Measurements from ENCODE around the gene SLPI. TPM values are rescaled to one million over a fixed set of nuclear protein-coding genes. Genes with fewer than 3 reads are reported as not detected.

The SLPI gene
- polyA plus RNA-seq, 4 donors, result 0.29 to 12.5 (median 0.42) TPM

DNA sequence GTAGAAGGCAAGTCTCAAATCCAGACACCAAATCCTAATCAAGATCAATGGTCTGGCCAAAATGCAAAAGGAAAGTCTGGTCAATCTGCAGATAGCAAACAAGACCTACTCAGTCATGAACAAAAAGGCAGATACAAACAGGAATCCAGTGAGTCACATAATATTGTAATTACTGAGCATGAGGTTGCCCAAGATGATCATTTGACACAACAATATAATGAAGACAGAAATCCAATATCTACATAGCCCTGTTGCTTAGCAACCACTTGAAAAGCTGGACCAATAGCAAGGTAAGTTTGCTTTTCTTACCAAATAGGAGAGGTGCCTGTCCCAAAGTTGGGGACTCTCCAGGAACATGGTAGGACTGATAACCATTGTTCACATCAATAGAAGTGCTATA is 31.2 kb downstream of the SLPI start:
- no peak for DNase-seq (ENCODE audit: low read depth in 4 of 4, low spot score in 3 of 4)

- DNase-seq (ENCODE audit: low read depth in 4 of 4, low spot score in 3 of 4), result no peak
Measured at GRCh38 chr20:45221076-45221475, 33.3 kb downstream of the SLPI start, which contains the start of gene SEMG2. SEMG2 (plus strand) TSS chr20:45221373; CDS start chr20:45221390, 17 bp downstream.

DNA sequence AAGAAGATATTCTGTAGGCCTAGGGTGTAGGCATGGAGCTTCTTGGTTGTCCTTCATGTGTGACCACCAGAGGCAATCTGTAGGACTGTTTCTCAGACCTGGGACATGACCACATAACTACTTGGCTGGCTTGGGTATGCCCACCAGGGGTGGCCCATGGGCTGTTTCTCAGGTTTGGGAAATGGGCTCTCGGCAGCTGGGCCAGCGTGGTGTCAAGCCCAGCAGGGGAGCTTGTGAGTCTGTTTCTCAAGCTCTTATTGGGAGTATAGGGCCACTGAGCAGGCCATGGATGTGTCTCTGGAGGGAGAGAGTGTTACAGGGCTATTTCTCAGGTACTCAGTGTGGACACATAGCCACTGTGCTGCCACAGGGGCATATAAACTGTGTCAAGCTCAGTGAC is 35.7 kb downstream of the SLPI start:
- DNase-seq (ENCODE audit: low read depth in 4 of 4, low spot score in 3 of 4), result no peak

DNA sequence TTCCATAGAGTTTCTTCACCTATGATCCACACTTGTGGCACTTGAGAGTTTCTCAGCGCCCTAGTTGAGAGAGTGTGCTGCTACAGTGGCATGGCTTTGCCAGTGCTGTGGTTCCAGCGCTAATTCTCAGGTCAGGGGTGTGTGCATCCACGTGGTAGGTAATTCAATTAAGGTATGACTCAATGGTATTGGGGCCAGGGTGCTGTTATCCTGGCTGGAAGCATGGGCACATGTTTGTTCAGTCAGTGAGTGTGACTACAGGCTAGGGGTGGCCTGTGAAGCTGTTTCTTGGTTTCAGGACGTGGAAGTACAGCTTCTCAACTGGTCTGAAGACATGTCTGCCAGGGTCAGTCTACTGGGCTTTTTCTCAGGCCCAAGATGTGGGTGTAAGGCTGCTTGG is 36.2 kb downstream of the SLPI start:
- no peak for DNase-seq (ENCODE audit: low read depth in 4 of 4, low spot score in 3 of 4)

- no peak for DNase-seq (ENCODE audit: low read depth in 4 of 4, low spot score in 3 of 4)
Measured at GRCh38 chr20:45212836-45213235, 41.5 kb downstream of the SLPI start.

DNA sequence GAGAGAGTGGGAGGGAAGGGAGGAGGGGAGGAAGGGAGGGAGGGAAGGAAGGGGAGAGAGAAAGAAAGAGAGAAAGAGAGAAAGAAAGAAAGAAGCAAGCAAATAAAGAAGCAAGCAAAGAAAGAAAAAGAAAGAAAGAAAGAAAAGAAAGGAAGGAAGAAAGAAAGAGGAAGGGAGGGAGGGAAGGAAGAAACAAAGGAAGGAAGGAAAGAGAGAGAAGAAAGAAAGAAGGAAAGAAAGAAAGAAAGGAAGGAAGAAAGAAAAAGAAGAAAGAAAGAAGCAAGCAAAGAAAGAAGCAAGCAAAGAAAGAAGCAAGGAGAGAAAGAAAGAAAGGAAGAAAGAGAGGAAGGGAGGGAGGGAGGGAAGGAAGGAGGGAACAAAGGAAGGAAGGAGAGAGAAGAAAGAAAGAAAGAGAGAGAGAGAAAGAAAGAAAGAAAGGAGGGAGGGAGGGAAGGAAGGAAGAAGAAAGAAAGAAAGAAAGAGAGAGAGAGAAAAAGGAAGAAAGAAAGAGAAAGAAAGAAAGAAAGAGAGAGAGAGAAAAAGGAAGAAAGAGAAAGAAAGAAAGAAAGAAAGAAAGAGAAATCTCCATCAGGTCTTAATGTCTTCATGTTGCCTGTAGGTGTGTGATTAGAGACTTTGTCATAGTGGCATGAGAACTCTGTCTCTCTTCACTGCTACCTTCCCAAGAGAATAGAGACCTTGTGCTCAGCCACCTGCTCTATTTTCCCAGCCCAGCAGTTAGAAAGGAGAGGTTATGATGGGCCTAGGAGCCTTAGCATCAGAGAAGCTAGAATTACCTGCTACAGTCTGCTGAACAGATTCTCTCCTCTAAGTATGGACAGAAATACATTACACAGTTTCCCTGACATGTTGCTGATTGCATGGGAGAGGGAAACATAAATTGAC is 42.5 kb downstream of the SLPI start:
- no peak for DNase-seq (ENCODE audit: low read depth in 4 of 4, low spot score in 3 of 4)

DNA sequence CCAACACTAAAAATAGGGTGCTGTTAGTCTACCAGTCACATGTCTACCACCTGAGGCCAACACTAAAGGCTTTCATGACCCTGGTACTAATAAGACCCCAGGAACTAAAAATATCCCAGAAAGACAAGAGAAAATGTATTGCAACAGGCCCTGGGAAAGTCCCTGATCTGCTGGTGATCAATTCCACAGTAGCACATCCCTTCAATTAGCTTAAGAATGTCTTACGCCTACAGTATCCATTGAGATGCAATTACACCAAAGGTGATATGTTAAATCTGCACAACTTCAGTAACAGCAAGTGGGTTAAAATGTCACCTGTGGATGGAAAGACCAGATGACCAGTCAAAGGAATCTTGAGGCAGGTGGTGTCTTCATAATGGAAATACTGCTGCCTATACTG is 44.4 kb downstream of the SLPI start:
- no peak for DNase-seq (ENCODE audit: low read depth in 4 of 4, low spot score in 3 of 4)

DNA sequence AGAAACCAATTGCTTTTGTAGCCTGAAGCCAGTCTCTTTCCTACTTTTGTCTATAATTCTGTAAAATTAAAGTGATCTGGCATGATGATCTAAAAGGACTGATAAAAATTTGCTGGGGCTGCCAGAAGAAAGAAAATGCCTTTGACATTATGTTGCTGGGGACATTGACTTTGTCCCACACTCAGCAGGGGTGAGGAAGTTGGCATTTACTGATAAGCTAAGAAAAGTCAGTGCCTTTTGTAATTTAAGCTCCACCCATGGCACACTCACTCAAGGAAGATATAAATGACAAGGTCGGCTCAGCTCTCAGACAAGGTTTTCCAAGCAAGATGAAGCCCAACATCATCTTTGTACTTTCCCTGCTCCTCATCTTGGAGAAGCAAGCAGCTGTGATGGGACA is 47.6 kb downstream of the SLPI start, which contains the start of gene SEMG1:
Gene SEMG1 (plus strand): TSS at position 309 of the 400 bp plus-strand sequence. CDS start 21 bp downstream, at position 330.
- DNase-seq (ENCODE audit: low read depth in 4 of 4, low spot score in 3 of 4), result no peak

Other genes with a start within 250 kb of the SLPI start
- under 1 TPM; 0.35 to 0.73 (median 0.49) TPM for gene KCNS1, start 153.4 kb downstream of the SLPI start, polyA plus RNA-seq (ENCODE audit: insufficient read length in 4 of 4)
- gene WFDC5, start 139.4 kb downstream of the SLPI start, polyA plus RNA-seq (ENCODE audit: insufficient read length in 4 of 4), result not detected
- not detected for gene WFDC12, start 130.1 kb downstream of the SLPI start, polyA plus RNA-seq (ENCODE audit: insufficient read length in 4 of 4)
- gene PI3, start 79.7 kb downstream of the SLPI start, polyA plus RNA-seq (ENCODE audit: insufficient read length in 4 of 4), result under 1 TPM in 1 of 4 donors, not detected in 3; 0.48 TPM
- gene SEMG1, start 47.5 kb downstream of the SLPI start, polyA plus RNA-seq (ENCODE audit: insufficient read length in 4 of 4), result not detected
- not detected for gene SEMG2, start 33.2 kb downstream of the SLPI start, polyA plus RNA-seq (ENCODE audit: insufficient read length in 4 of 4)
- not detected for gene RBPJL, start 52.3 kb upstream of the SLPI start, polyA plus RNA-seq (ENCODE audit: insufficient read length in 4 of 4)
- gene MATN4, start 53.7 kb upstream of the SLPI start, polyA plus RNA-seq (ENCODE audit: insufficient read length in 4 of 4), result 1 to 10 TPM in 1 of 4 donors, under 1 TPM in 3; 0.19 to 3.2 (median 0.41) TPM
- gene SDC4, start 93.9 kb upstream of the SLPI start, polyA plus RNA-seq (ENCODE audit: insufficient read length in 4 of 4), result 100 to 1,000 TPM in 3 of 4 donors, 10 to 100 TPM in 1; 36.5 to 173 (median 163) TPM
- 10 to 100 TPM; 27.8 to 32.4 (median 31.9) TPM for gene SYS1, start 108.6 kb upstream of the SLPI start, polyA plus RNA-seq (ENCODE audit: insufficient read length in 4 of 4)
- 1 to 10 TPM in 2 of 4 donors, under 1 TPM in 2; 0.42 to 1.8 (median 1.2) TPM for gene TP53TG5, start 123.8 kb upstream of the SLPI start, polyA plus RNA-seq (ENCODE audit: insufficient read length in 4 of 4)
- gene DBNDD2, start 153.7 kb upstream of the SLPI start, polyA plus RNA-seq (ENCODE audit: insufficient read length in 4 of 4), result 10 to 100 TPM; 14.4 to 26.6 (median 25.3) TPM
- 100 to 1,000 TPM in 2 of 4 donors, 10 to 100 TPM in 2; 98.6 to 102 (median 100) TPM for gene PIGT, start 161.6 kb upstream of the SLPI start, polyA plus RNA-seq (ENCODE audit: insufficient read length in 4 of 4)
- 100 to 1,000 TPM in 3 of 4 donors, 10 to 100 TPM in 1; 10.7 to 228 (median 172) TPM for gene WFDC2, start 215.2 kb upstream of the SLPI start, polyA plus RNA-seq (ENCODE audit: insufficient read length in 4 of 4)